ENCODE results near the gene CLN6. TPM values are rescaled to one million over a fixed set of nuclear protein-coding genes. Genes with fewer than 3 reads are reported as not detected.

CLN6 gene
- total RNA-seq, 1 donor from 2014 or later, result 26.1 TPM

DNA sequence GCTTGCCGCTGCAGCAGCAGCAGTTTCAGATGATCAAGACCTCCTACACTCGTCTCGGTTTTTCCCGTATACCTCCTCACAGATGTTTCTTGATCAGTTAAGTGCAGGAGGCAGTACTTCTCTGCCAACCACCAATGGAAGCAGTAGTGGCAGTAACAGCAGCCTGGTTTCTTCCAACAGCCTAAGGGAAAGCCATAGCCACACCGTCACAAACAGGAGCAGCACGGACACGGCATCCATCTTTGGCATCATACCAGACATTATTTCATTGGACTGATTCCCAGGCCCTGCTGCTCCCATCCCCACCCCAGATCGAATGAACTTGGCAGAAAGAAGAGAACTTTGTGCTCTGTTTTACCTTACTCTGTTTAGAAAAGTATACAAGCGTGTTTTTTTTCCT is 42.0 kb downstream of the CLN6 start:
- Mint-ChIP-seq H3K27me3 (ENCODE audit: unreplicated experiment) (no peaks in the 10 kb centered on the region), H3K27ac (ENCODE audit: unreplicated experiment) (no peak overlapping the region), H3K4me1 (ENCODE audit: low read depth, unreplicated experiment) (no peaks in the 10 kb centered on the region), H3K4me3 (ENCODE audit: unreplicated experiment) (no peak overlapping the region), H3K9me3 (ENCODE audit: unreplicated experiment) (peaks cover 2% of the 10 kb centered on the region), H3K36me3 (ENCODE audit: unreplicated experiment) (no peaks in the 10 kb centered on the region)
- DNase-seq, result no peak
- TF ChIP-seq, protein P1, sequence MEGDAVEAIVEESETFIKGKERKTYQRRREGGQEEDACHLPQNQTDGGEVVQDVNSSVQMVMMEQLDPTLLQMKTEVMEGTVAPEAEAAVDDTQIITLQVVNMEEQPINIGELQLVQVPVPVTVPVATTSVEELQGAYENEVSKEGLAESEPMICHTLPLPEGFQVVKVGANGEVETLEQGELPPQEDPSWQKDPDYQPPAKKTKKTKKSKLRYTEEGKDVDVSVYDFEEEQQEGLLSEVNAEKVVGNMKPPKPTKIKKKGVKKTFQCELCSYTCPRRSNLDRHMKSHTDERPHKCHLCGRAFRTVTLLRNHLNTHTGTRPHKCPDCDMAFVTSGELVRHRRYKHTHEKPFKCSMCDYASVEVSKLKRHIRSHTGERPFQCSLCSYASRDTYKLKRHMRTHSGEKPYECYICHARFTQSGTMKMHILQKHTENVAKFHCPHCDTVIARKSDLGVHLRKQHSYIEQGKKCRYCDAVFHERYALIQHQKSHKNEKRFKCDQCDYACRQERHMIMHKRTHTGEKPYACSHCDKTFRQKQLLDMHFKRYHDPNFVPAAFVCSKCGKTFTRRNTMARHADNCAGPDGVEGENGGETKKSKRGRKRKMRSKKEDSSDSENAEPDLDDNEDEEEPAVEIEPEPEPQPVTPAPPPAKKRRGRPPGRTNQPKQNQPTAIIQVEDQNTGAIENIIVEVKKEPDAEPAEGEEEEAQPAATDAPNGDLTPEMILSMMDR (IDR thresholded peaks at IDR 0.05; ENCODE audit: partially characterized antibody, unreplicated experiment), result no peak

DNA sequence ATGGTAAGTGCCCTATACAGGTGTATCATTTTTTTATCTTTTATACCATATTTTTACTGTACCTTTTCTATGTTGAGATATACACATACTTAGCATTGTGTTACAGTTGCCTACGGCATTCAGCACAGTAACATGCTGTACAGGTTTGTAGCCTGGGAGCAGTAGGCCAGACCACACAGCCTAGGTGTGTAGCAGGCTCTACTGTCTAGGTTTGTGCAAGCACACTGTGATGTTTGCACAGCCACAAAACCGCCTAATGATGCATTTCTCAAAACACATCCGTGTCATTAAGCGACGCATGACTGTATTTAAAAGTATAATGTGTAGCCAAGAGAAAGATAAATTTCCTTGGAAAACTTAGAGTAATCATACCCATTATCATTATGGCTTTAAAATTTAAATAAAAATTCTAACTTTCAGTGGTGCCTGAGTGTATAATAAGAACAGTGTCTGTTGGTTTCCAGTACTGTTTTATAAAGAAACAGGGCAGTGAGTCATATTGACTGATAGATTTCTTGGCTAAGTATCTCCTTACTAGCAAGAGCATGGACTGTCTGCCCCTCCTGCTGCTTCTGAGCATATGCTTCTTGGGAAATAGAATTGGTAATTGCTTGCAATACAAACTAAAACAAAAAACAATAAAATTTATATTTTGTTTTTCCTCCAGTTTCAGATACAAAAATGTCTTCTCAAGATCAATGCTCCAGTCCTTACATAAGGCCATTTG is 42.7 kb downstream of the CLN6 start:
- TF ChIP-seq, protein P1 (IDR thresholded peaks at IDR 0.05; ENCODE audit: partially characterized antibody, unreplicated experiment), result no peak
- Mint-ChIP-seq H3K4me1 (ENCODE audit: low read depth, unreplicated experiment) (no peaks in the 10 kb centered on the region), H3K4me3 (ENCODE audit: unreplicated experiment) (no peak overlapping the region), H3K27me3 (ENCODE audit: unreplicated experiment) (no peaks in the 10 kb centered on the region), H3K9me3 (ENCODE audit: unreplicated experiment) (peaks cover 2% of the 10 kb centered on the region), H3K27ac (ENCODE audit: unreplicated experiment) (no peak overlapping the region), H3K36me3 (ENCODE audit: unreplicated experiment) (no peaks in the 10 kb centered on the region)
- no peak for DNase-seq

GRCh38 chr15:68184616-68185480 is 44.7 kb downstream of the CLN6 start:
- H3K9me3 Mint-ChIP-seq (ENCODE audit: unreplicated experiment), result peaks cover 2% of the 10 kb centered on the region
- H3K4me1 Mint-ChIP-seq (ENCODE audit: low read depth, unreplicated experiment), result no peaks in the 10 kb centered on the region
- H3K27ac Mint-ChIP-seq (ENCODE audit: unreplicated experiment), result no peak overlapping the region
- TF ChIP-seq, protein P1 (IDR thresholded peaks at IDR 0.05; ENCODE audit: partially characterized antibody, unreplicated experiment), result no peak
- no peak overlapping the region for H3K4me3 Mint-ChIP-seq (ENCODE audit: unreplicated experiment)
- H3K27me3 Mint-ChIP-seq (ENCODE audit: unreplicated experiment), result no peaks in the 10 kb centered on the region
- DNase-seq, result no peak
- no peaks in the 10 kb centered on the region for H3K36me3 Mint-ChIP-seq (ENCODE audit: unreplicated experiment)

DNA sequence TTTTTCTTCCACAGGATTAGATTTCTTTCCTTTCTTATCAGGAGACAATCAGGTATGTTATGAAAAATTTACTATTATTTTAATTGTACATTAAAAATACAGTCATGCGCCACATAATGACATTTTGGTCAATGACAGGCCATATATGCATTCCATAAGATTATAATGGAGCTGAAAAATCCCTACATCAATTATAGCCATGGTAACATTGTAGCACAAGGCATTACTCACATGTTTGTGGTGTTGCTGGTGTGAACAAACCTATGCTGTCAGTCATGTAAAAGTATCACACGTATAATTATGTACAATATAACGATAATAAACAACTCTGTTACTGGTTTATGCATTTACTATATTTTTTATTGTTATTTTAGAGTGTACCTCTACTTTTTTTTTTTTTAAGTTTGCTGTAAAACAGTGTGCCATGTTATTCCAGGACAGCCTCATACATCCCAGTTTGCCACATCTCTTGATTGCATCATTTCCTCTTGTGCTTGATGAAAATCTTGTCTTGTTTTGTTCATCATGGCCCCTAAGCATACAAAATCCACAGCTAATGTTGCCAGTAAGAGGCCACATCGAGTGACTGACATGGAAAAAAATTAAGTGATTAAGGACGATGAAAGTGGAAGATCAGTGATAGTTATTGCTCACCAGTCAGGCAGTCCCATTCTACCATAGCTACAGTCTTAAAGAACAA is 45.8 kb downstream of the CLN6 start:
- H3K4me3 Mint-ChIP-seq (ENCODE audit: unreplicated experiment), result no peak overlapping the region
- no peaks in the 10 kb centered on the region for H3K27me3 Mint-ChIP-seq (ENCODE audit: unreplicated experiment)
- H3K36me3 Mint-ChIP-seq (ENCODE audit: unreplicated experiment), result no peaks in the 10 kb centered on the region
- no peaks in the 10 kb centered on the region for H3K4me1 Mint-ChIP-seq (ENCODE audit: low read depth, unreplicated experiment)
- peaks cover 2% of the 10 kb centered on the region for H3K9me3 Mint-ChIP-seq (ENCODE audit: unreplicated experiment)
- TF ChIP-seq, protein P1 (IDR thresholded peaks at IDR 0.05; ENCODE audit: partially characterized antibody, unreplicated experiment), result no peak
- no peak for DNase-seq
- H3K27ac Mint-ChIP-seq (ENCODE audit: unreplicated experiment), result no peak overlapping the region
